CD4-positive, alpha-beta memory T cell (primary cell): ENCODE data around the gene PARK7. TPM values are rescaled to one million over a fixed set of nuclear protein-coding genes. Genes with fewer than 3 reads are reported as not detected.
"Not testable (repeated sequence)": the region's sequence is repeated elsewhere in the genome, so short reads cannot be mapped to it uniquely, and the experiment has no call there.

ENCODE experiments used
- CTCF ChIA-PET: fragments of 350-600 bp; sonication (Branson Sonifier 250); formaldehyde crosslinking; loops from one replicate; lab custom pipeline; 2021; ENCODE audit warnings: inconsistent platforms; ENCODE audit not compliant: partially characterized antibody; lab: Charles Lee
- POLR2A ChIA-PET: fragments of 350-600 bp; sonication (Branson Sonifier 250); formaldehyde crosslinking; loops from one replicate; lab custom pipeline; 2021; ENCODE audit not compliant: partially characterized antibody; lab: Charles Lee
- DNase-seq, 5 donors: peaks; one replicate each; pipeline versions ENCODE4 v3.0.0 to v3.0.0-alpha.2; 2020 to 2022; ENCODE audit warnings: mixed read lengths in 1 of 5
- H3K27ac ChIP-seq: one replicate; pipeline ENCODE4 v1.7.0; 2013; ENCODE audit warnings: low read depth, low read length
- H3K27me3 ChIP-seq: 2 replicates; pipeline ENCODE4 v1.7.0; 2013; ENCODE audit warnings: mild to moderate bottlenecking, low read length, moderate library complexity; ENCODE audit not compliant: insufficient read depth
- H3K36me3 ChIP-seq: 2 replicates; pipeline ENCODE4 v1.7.0; 2013; ENCODE audit warnings: mild to moderate bottlenecking, low read length, moderate library complexity; ENCODE audit not compliant: insufficient read depth
- H3K4me1 ChIP-seq: 2 replicates; pipeline ENCODE4 v1.7.0; 2013; ENCODE audit warnings: mild to moderate bottlenecking, low read length, moderate library complexity; ENCODE audit not compliant: insufficient read depth
- H3K4me3 ChIP-seq, 2 donors: one replicate each; pipeline ENCODE4 v1.7.0; 2013; ENCODE audit warnings: low read length in 2 of 2, mild to moderate bottlenecking in 1 of 2
- H3K9me3 ChIP-seq, 2 donors: one replicate each; pipeline ENCODE4 v1.7.0; 2013; ENCODE audit warnings: low read length in 2 of 2, control low read depth in 1 of 2; ENCODE audit not compliant: control insufficient read depth in 1 of 2
- H3K27ac Mint-ChIP-seq, 7 donors: one replicate each; pipeline ENCODE4 v1.8.0; 2020 to 2021; ENCODE audit warnings: mixed read lengths in 7 of 7, mild to moderate bottlenecking in 6 of 7, inconsistent platforms in 3 of 7, moderate library complexity in 3 of 7
- H3K27me3 Mint-ChIP-seq, 2 donors: one replicate each; pipeline ENCODE4 v1.8.0; 2020 to 2021; ENCODE audit warnings: mixed read lengths in 2 of 2
- H3K36me3 Mint-ChIP-seq, 2 donors: one replicate each; pipeline ENCODE4 v1.8.0; 2020 to 2021; ENCODE audit warnings: mixed read lengths in 2 of 2, inconsistent platforms in 1 of 2, mild to moderate bottlenecking in 1 of 2
- H3K4me1 Mint-ChIP-seq, 4 donors: one replicate each; pipeline ENCODE4 v1.8.0; 2020 to 2021; ENCODE audit warnings: mixed read lengths in 4 of 4, mild to moderate bottlenecking in 1 of 4
- H3K4me3 Mint-ChIP-seq, 8 donors: one replicate each; pipeline ENCODE4 v1.8.0; 2020 to 2021; ENCODE audit warnings: mixed read lengths in 8 of 8, mild to moderate bottlenecking in 7 of 8, moderate library complexity in 6 of 8, inconsistent platforms in 3 of 8
- H3K9me3 Mint-ChIP-seq, 8 donors: one replicate each; pipeline ENCODE4 v1.8.0; 2020 to 2021; ENCODE audit warnings: mixed read lengths in 8 of 8, mild to moderate bottlenecking in 5 of 8, inconsistent platforms in 3 of 8, moderate library complexity in 1 of 8
- intact Hi-C: fragments of 100-400 bp; cut with micrococcal nuclease; formaldehyde crosslinking; loops from one replicate; pipeline ENCODE4 v1.15.1; 2023
- polyA plus RNA-seq, 2 donors: library from polyadenylated mRNA; unstranded; fragments of 300-500 nt; fragmentation: Illumina TruSeq; gene quantifications; one replicate each; pipeline ENCODE4 v1.2.3, GENCODE V29; 2021
- total RNA-seq, 2 experiments: library from RNA; stranded (reverse); gene quantifications; one replicate each; pipeline ENCODE4 v1.2.3, GENCODE V29; 2021

PARK7 gene
- total RNA-seq (100 to 1,000 TPM; 112 to 122 TPM), polyA plus RNA-seq (100 to 1,000 TPM; 342 to 381 TPM)

GRCh38 chr1:7961216-7962013 lies at the start of gene PARK7:
Gene PARK7, plus strand, starts transcription at chr1:7961711. Its CDS starts 1,075 bp downstream, at chr1:7962786.
- ChIA-PET CTCF (interaction anchor here (1.3 to 3.8 kb wide), 3 partner anchors 14 to 23 kb away, joined by 3 to 13 read pairs (median 8); no protein-coding TSS in a partner anchor), POLR2A (interaction anchor here (0.8 to 2.1 kb wide), 10 partner anchors 9 to 466 kb away, joined by 3 to 12 read pairs (median 5); partner anchors contain the start of gene TNFRSF9)
- peaks cover 33 to 72% (median 57%) of the 10 kb centered on the region in 4 donors for H3K4me1 Mint-ChIP-seq

DNA sequence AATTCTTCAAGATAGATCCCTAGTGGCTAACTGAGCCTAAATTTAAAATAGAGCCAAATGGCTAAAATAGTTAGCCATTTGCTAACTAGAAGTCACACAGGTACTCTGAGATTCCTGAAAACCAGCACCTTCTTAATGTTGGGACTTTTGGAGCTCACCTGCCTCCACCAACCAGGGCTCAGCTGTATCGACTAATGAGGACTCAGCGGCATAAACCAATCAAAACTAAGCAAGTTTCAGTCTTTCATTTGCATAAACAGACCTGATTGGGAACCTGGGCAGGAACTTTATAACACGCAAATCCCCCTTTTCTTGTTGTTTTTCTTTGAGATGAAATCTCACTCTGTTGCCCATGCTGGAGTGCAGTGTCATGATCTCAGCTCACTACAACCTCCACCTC lies 49.4 kb upstream of the PARK7 start:
- Histone ChIP-seq H3K9me3 (no peaks in the 10 kb centered on the region), H3K4me1 (no peaks in the 10 kb centered on the region), H3K36me3 (no peaks in the 10 kb centered on the region), H3K27ac (no peak overlapping the region), H3K27me3 (no peaks in the 10 kb centered on the region), H3K4me3 (no peak overlapping the region)
- Mint-ChIP-seq H3K36me3 (no peaks in the 10 kb centered on the region), H3K9me3 (peaks cover 0 to 4% (median 0%) of the 10 kb centered on the region in 8 donors), H3K4me3 (no peak overlapping the region), H3K27ac (peak overlapping the region in 1 of 7 donors; percentile 57), H3K27me3 (peaks cover 0 to 1% of the 10 kb centered on the region in 2 donors), H3K4me1 (peaks cover 2 to 23% (median 12%) of the 10 kb centered on the region in 4 donors)
- DNase-seq = no peak
- ChIA-PET CTCF (interaction anchor here (1.6 kb wide), 2 partner anchors 8 to 30 kb away, joined by 3 to 4 read pairs; no protein-coding TSS in a partner anchor), POLR2A (no interaction called here)
- intact Hi-C loops = no loop called here

More at GRCh38 chr1:7961216-7962013, at the start of gene PARK7:
- H3K4me3 ChIP-seq = peak within 1 kb of the TSS; percentile 86 to 97
- H3K27ac ChIP-seq = peak within 1 kb of the TSS; percentile 94
- Mint-ChIP-seq H3K4me3 (peak within 1 kb of the TSS; percentile 97 to 100 (median 98)), H3K36me3 (peaks cover 16 to 45% of the 10 kb centered on the region in 2 donors), H3K27me3 (no peaks in the 10 kb centered on the region), H3K27ac (peak within 1 kb of the TSS; percentile 97 to 100 (median 99)), H3K9me3 (no peaks in the 10 kb centered on the region)
- peaks cover 27% of the 10 kb centered on the region for H3K36me3 ChIP-seq
- intact Hi-C loops = loop anchor here (1.0 to 5.0 kb wide), 5 partner anchors 8 to 917 kb away; partner anchors contain the start of genes ENO1 and PER3
- no peaks in the 10 kb centered on the region for H3K9me3 ChIP-seq
- H3K4me1 ChIP-seq = peaks cover 62% of the 10 kb centered on the region
- no peaks in the 10 kb centered on the region for H3K27me3 ChIP-seq
- peak; percentile 99 to 100 (median 100) for DNase-seq

- POLR2A ChIA-PET = interaction anchor here (0.8 kb wide), 1 partner anchor 11 kb away, joined by 4 read pairs; no protein-coding TSS in a partner anchor
- H3K36me3 ChIP-seq = no peaks in the 10 kb centered on the region
- no peaks in the 10 kb centered on the region for H3K4me1 ChIP-seq
- no peak overlapping the region for H3K27ac ChIP-seq
- intact Hi-C loops = no loop called here
- no peaks in the 10 kb centered on the region for H3K36me3 Mint-ChIP-seq
- no peak for DNase-seq
- H3K4me3 ChIP-seq = no peak overlapping the region
- peak overlapping the region; percentile 31 to 63 (median 46) for H3K4me3 Mint-ChIP-seq
- H3K27me3 ChIP-seq = no peaks in the 10 kb centered on the region
- peaks cover 0 to 1% of the 10 kb centered on the region in 2 donors for H3K27me3 Mint-ChIP-seq
- CTCF ChIA-PET = interaction anchor here (0.9 to 1.6 kb wide), 4 partner anchors 8 to 30 kb away, joined by 3 to 4 read pairs (median 3); no protein-coding TSS in a partner anchor
- no peaks in the 10 kb centered on the region for H3K9me3 ChIP-seq
- H3K27ac Mint-ChIP-seq = peak overlapping the region in 4 of 7 donors; percentile 23 to 57 (median 26)
- H3K4me1 Mint-ChIP-seq = peaks cover 2 to 23% (median 12%) of the 10 kb centered on the region in 4 donors
- peaks cover 0 to 4% (median 0%) of the 10 kb centered on the region in 8 donors for H3K9me3 Mint-ChIP-seq
These were observed 48.6 kb upstream of the PARK7 start for GRCh38 chr1:7912743-7913557.

GRCh38 chr1:7915826-7916500 lies 45.5 kb upstream of the PARK7 start:
- Histone ChIP-seq H3K36me3 (no peaks in the 10 kb centered on the region), H3K27me3 (no peaks in the 10 kb centered on the region), H3K4me1 (no peaks in the 10 kb centered on the region), H3K27ac (no peak overlapping the region), H3K9me3 (no peaks in the 10 kb centered on the region), H3K4me3 (no peak overlapping the region)
- Mint-ChIP-seq H3K27me3 (peaks cover 0 to 1% of the 10 kb centered on the region in 2 donors), H3K36me3 (no peaks in the 10 kb centered on the region), H3K4me3 (peak overlapping the region in 2 of 8 donors; percentile 42 to 45), H3K27ac (peak overlapping the region in 1 of 7 donors; percentile 16), H3K4me1 (peaks cover 2 to 23% (median 12%) of the 10 kb centered on the region in 4 donors), H3K9me3 (no peaks in the 10 kb centered on the region)
- POLR2A ChIA-PET = no interaction called here
- CTCF ChIA-PET = interaction anchor here (0.7 to 1.5 kb wide), 6 partner anchors 10 to 26 kb away, joined by 3 to 4 read pairs (median 3); no protein-coding TSS in a partner anchor
- intact Hi-C loops = no loop called here
- no peak for DNase-seq

DNA sequence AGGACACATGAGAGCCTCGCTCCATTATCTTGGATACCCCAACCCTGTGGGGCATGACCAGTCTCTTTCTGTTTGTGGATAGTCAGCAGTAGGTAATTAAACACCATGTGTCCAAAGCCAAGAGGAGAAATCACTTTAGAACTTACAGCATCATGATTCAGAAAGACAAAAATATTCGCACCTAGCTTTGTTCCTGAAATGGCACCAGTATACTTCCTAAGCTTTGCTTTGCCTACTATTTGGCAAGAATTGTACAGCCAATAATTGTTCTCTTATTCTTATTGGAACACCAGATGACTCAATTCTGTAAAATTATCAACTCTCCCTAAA lies 45.0 kb upstream of the PARK7 start:
- H3K27ac Mint-ChIP-seq = peak overlapping the region in 1 of 7 donors; percentile 3
- H3K4me1 Mint-ChIP-seq = peaks cover 2 to 23% (median 12%) of the 10 kb centered on the region in 4 donors
- Histone ChIP-seq H3K4me1 (no peaks in the 10 kb centered on the region), H3K36me3 (no peaks in the 10 kb centered on the region), H3K27ac (no peak overlapping the region), H3K9me3 (no peaks in the 10 kb centered on the region), H3K4me3 (no peak overlapping the region), H3K27me3 (no peaks in the 10 kb centered on the region)
- ChIA-PET POLR2A (no interaction called here), CTCF (interaction anchor here (0.8 to 1.5 kb wide), 5 partner anchors 10 to 26 kb away, joined by 3 to 4 read pairs (median 3); no protein-coding TSS in a partner anchor)
- no peak overlapping the region for H3K4me3 Mint-ChIP-seq
- no peak for DNase-seq
- no peaks in the 10 kb centered on the region for H3K9me3 Mint-ChIP-seq
- intact Hi-C loops = no loop called here
- no peaks in the 10 kb centered on the region for H3K36me3 Mint-ChIP-seq
- H3K27me3 Mint-ChIP-seq = peaks cover 0 to 1% of the 10 kb centered on the region in 2 donors

GRCh38 chr1:7917971-7918370 lies 43.5 kb upstream of the PARK7 start:
- CTCF ChIA-PET, H3K27ac ChIP-seq, POLR2A ChIA-PET, H3K36me3 ChIP-seq, H3K4me3 Mint-ChIP-seq, DNase-seq, H3K36me3 Mint-ChIP-seq, H3K27me3 ChIP-seq, H3K27ac Mint-ChIP-seq, H3K4me1 ChIP-seq, intact Hi-C loops, H3K27me3 Mint-ChIP-seq, H3K4me3 ChIP-seq, H3K9me3 Mint-ChIP-seq, H3K9me3 ChIP-seq: not testable (repeated sequence)
- peaks cover 2 to 18% (median 10%) of the 10 kb centered on the region in 4 donors for H3K4me1 Mint-ChIP-seq
